Measurements from ENCODE around the gene OR2A42.
"Not testable (repeated sequence)": the region's sequence is repeated elsewhere in the genome, so short reads cannot be mapped to it uniquely, and the experiment has no call there.

OR2A42 gene

DNA sequence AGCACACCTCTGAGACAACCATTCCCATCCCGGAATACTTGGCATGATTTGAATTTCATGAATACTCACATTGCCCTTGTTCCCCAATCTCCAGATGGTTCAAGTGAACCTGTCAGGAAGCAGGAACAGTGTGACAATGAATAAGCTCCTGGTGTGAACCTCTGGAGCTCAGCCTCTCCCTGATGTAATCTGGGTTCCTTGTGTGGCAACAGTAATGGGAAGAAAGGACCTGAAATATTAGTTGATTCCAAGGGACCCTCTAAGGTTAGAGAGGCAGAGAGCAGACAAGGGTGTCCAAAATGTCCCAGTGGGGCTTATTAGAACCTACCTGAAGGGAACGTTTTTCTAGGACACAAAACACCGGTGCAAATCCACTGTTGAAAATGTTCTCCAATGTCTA is 16.7 kb upstream of the OR2A42 start:
- no peaks in the 10 kb centered on the region for H3K9me3 ChIP-seq (ENCODE audit: control insufficient read depth in 1 of 2, low read length in 2 of 2)
- H3K4me3 ChIP-seq (ENCODE audit: low read depth in 1 of 2, low read length in 2 of 2) = no peak overlapping the region
- H3K27ac ChIP-seq (ENCODE audit: low read depth, low read length) = no peak overlapping the region
- no peaks in the 10 kb centered on the region for H3K27me3 ChIP-seq (ENCODE audit: control insufficient read depth in 1 of 2, insufficient read depth in 2 of 2, low read length in 2 of 2)
- H3K36me3 ChIP-seq (ENCODE audit: control insufficient read depth in 1 of 2, insufficient read depth in 2 of 2, low read length in 2 of 2) = no peaks in the 10 kb centered on the region
- H3K9ac ChIP-seq (ENCODE audit: low read depth in 1 of 2, low read length in 2 of 2) = no peak overlapping the region
- no peaks in the 10 kb centered on the region for H3K4me1 ChIP-seq (ENCODE audit: control insufficient read depth in 1 of 2, insufficient read depth in 2 of 2, low read length in 2 of 2)

DNA sequence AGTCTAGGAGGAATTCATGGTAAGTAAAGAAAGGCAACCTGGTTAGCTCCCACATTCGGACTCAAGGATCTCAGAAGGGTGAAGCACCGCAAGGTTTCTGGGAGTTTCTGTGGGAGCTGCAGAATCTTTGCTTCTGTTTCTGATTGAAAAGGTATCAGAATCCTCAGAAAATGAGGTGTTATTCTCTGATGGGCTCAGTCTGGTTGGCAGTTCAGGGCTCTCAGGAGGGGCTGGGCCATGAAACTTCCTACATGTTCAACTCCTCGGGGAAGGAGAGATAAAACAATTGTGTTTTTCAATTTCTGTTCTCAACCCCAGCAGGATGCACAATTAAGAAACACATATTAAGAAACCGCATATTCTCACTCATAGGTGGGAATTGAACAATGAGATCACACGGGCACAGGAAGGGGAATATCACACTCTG is 16.1 kb upstream of the OR2A42 start:
- H3K9ac ChIP-seq (ENCODE audit: low read depth in 1 of 2, low read length in 2 of 2) = no peak overlapping the region

DNA sequence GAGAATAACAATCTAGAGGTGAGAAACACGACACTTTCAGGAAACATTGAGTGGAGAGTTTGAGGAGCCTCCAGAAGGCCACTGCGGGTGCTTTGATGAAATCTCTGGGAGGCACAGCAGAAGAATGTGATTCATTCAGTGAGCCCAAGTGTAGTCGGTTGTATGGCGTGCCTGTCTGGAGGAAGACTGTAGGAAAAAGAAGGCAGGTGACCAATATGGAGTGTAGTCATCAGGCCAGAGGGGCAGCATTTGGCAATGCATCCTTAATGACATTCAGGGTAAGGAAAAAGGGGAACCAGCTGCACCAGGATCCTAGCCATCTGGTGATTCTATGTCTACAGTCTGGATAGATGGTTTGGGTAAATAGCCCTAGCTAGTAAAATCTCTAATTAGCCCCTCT is 12.9 kb upstream of the OR2A42 start:
- H3K27me3 ChIP-seq (ENCODE audit: control insufficient read depth in 1 of 2, insufficient read depth in 2 of 2, low read length in 2 of 2); H3K36me3 ChIP-seq (ENCODE audit: control insufficient read depth in 1 of 2, insufficient read depth in 2 of 2, low read length in 2 of 2); H3K4me3 ChIP-seq (ENCODE audit: low read depth in 1 of 2, low read length in 2 of 2); H3K9ac ChIP-seq (ENCODE audit: low read depth in 1 of 2, low read length in 2 of 2); H3K4me1 ChIP-seq (ENCODE audit: control insufficient read depth in 1 of 2, insufficient read depth in 2 of 2, low read length in 2 of 2); H3K27ac ChIP-seq (ENCODE audit: low read depth, low read length); H3K9me3 ChIP-seq (ENCODE audit: control insufficient read depth in 1 of 2, low read length in 2 of 2): not testable (repeated sequence)

More for the DNA sequence above, 16.1 kb upstream of the OR2A42 start:
- no peaks in the 10 kb centered on the region for H3K9me3 ChIP-seq (ENCODE audit: control insufficient read depth in 1 of 2, low read length in 2 of 2)
- no peaks in the 10 kb centered on the region for H3K36me3 ChIP-seq (ENCODE audit: control insufficient read depth in 1 of 2, insufficient read depth in 2 of 2, low read length in 2 of 2)
- no peak overlapping the region for H3K4me3 ChIP-seq (ENCODE audit: low read depth in 1 of 2, low read length in 2 of 2)
- no peaks in the 10 kb centered on the region for H3K27me3 ChIP-seq (ENCODE audit: control insufficient read depth in 1 of 2, insufficient read depth in 2 of 2, low read length in 2 of 2)
- H3K4me1 ChIP-seq (ENCODE audit: control insufficient read depth in 1 of 2, insufficient read depth in 2 of 2, low read length in 2 of 2) = no peaks in the 10 kb centered on the region
- no peak overlapping the region for H3K27ac ChIP-seq (ENCODE audit: low read depth, low read length)

DNA sequence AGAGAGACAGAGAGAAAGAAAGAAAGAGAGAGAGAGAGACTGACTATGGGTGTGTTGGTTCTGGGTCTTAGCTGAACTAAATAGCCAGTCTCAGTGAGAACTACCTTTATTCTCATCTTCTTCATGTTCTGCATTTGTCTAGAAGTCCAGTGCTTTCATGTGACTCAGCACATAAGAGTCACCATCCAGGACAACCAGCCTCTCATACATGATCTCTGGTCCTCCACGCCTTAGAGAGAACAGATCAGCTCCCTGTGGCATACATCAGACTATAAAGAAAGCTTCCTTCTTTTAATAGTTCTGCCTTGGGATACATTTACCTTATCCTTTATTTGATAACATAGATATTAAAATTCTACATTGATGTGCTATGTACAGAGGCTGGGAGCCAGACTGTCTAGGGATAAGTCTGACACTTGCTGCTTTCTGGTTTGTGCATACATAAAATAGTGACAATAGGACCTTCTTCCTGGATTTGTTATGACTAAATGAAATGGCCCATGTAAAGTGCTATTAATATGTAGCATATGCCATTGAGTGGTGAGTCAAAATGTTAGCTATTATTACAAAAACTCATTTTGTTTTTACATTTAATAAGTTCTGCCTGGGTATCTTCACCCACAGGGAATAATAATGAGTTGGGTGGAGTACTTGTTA is 8.4 kb upstream of the OR2A42 start:
- not testable (repeated sequence) for H3K36me3 ChIP-seq (ENCODE audit: control insufficient read depth in 1 of 2, insufficient read depth in 2 of 2, low read length in 2 of 2); H3K27ac ChIP-seq (ENCODE audit: low read depth, low read length); H3K9me3 ChIP-seq (ENCODE audit: control insufficient read depth in 1 of 2, low read length in 2 of 2); H3K9ac ChIP-seq (ENCODE audit: low read depth in 1 of 2, low read length in 2 of 2); H3K4me1 ChIP-seq (ENCODE audit: control insufficient read depth in 1 of 2, insufficient read depth in 2 of 2, low read length in 2 of 2); H3K4me3 ChIP-seq (ENCODE audit: low read depth in 1 of 2, low read length in 2 of 2); H3K27me3 ChIP-seq (ENCODE audit: control insufficient read depth in 1 of 2, insufficient read depth in 2 of 2, low read length in 2 of 2)

DNA sequence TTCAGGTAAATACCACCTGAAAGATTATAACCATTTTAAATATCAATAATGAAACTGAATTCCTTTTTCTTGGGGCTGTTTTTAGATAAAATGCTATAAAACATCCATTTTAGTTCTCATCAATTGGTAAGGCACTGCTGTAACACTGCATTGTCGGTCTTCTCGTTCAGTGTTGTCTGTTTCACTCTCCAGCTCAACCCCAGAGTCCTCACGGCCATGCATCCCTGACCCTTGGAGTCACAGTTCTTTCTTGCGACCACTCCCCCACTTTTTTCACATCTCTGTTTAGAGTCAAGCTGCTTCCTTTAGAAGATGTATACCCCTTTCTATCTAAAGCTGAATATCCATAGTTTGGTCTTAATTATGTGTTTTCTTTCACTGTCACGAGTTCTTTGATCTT is 7.6 kb upstream of the OR2A42 start:
- not testable (repeated sequence) for H3K9ac ChIP-seq (ENCODE audit: low read depth in 1 of 2, low read length in 2 of 2); H3K27ac ChIP-seq (ENCODE audit: low read depth, low read length); H3K4me3 ChIP-seq (ENCODE audit: low read depth in 1 of 2, low read length in 2 of 2); H3K36me3 ChIP-seq (ENCODE audit: control insufficient read depth in 1 of 2, insufficient read depth in 2 of 2, low read length in 2 of 2); H3K9me3 ChIP-seq (ENCODE audit: control insufficient read depth in 1 of 2, low read length in 2 of 2); H3K27me3 ChIP-seq (ENCODE audit: control insufficient read depth in 1 of 2, insufficient read depth in 2 of 2, low read length in 2 of 2); H3K4me1 ChIP-seq (ENCODE audit: control insufficient read depth in 1 of 2, insufficient read depth in 2 of 2, low read length in 2 of 2)

DNA sequence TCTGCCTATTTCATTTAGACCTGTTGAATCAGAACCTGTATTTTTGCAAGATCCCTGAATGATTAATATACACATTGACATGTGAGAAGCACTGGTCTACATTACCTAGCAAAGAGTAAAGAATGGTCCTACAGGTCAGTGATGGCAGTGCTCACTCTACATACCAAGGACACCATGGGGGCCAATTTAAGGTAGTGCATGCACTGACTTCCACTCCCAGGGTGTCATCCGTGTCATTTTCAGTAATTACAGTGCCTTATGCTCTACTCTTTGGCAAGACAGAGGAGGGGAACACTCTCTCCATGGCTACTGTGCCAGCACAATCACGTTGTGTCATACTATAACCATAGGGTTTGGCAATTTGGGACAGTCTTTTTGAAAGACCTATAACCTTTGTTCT is 6.0 kb upstream of the OR2A42 start:
- not testable (repeated sequence) for H3K9ac ChIP-seq (ENCODE audit: low read depth in 1 of 2, low read length in 2 of 2); H3K27ac ChIP-seq (ENCODE audit: low read depth, low read length); H3K4me3 ChIP-seq (ENCODE audit: low read depth in 1 of 2, low read length in 2 of 2); H3K9me3 ChIP-seq (ENCODE audit: control insufficient read depth in 1 of 2, low read length in 2 of 2); H3K4me1 ChIP-seq (ENCODE audit: control insufficient read depth in 1 of 2, insufficient read depth in 2 of 2, low read length in 2 of 2); H3K36me3 ChIP-seq (ENCODE audit: control insufficient read depth in 1 of 2, insufficient read depth in 2 of 2, low read length in 2 of 2); H3K27me3 ChIP-seq (ENCODE audit: control insufficient read depth in 1 of 2, insufficient read depth in 2 of 2, low read length in 2 of 2)

DNA sequence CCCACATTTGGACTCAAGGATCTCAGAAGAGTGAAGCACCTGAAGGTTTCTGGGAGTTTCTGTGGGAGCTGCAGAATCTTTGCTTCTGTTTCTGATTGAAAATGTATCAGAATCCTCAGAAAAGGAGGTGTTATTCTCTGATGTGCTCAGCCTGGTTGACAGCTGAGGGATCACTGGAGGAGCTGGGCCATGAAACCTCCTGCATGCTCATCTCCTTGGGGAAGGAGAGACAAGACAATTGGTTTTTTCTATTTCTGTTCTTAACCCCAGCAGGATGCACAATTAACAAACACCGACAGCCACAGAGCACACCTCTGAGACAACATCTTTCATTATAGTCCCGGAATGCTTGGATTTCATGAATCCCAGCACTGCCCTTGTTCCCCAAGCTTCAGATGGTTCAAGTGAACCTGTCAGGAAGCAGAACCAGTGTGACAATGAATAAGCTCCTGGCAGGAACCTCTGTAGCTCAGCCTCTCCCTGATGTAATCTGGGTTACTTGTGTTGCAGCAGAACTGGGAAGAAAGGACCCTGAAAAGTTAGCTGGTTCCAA is 799 bp downstream of the OR2A42 start:
- H3K27me3 ChIP-seq (ENCODE audit: control insufficient read depth in 1 of 2, insufficient read depth in 2 of 2, low read length in 2 of 2); H3K4me1 ChIP-seq (ENCODE audit: control insufficient read depth in 1 of 2, insufficient read depth in 2 of 2, low read length in 2 of 2); H3K9me3 ChIP-seq (ENCODE audit: control insufficient read depth in 1 of 2, low read length in 2 of 2); H3K4me3 ChIP-seq (ENCODE audit: low read depth in 1 of 2, low read length in 2 of 2); H3K27ac ChIP-seq (ENCODE audit: low read depth, low read length); H3K36me3 ChIP-seq (ENCODE audit: control insufficient read depth in 1 of 2, insufficient read depth in 2 of 2, low read length in 2 of 2); H3K9ac ChIP-seq (ENCODE audit: low read depth in 1 of 2, low read length in 2 of 2): not testable (repeated sequence)

DNA sequence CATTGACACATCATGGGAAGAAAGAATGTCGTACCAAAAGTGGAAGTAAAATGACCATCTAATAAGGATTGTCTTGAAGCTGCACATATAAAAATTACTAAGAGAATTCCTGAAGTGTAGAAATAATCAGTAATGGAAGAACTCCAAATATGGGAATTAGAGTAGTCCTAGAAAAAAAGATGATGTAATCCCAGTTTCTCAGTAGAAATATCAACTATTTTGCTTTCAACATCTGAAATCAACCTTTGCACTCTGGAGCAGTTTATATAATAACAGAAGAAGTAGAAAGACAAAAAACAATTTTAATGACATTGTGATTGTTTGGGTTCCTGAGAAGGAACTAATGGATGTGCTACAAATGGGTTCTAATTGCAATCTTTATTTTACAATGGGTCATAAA is 6.4 kb downstream of the OR2A42 start:
- H3K36me3 ChIP-seq (ENCODE audit: control insufficient read depth in 1 of 2, insufficient read depth in 2 of 2, low read length in 2 of 2); H3K9ac ChIP-seq (ENCODE audit: low read depth in 1 of 2, low read length in 2 of 2); H3K27ac ChIP-seq (ENCODE audit: low read depth, low read length); H3K27me3 ChIP-seq (ENCODE audit: control insufficient read depth in 1 of 2, insufficient read depth in 2 of 2, low read length in 2 of 2); H3K9me3 ChIP-seq (ENCODE audit: control insufficient read depth in 1 of 2, low read length in 2 of 2); H3K4me3 ChIP-seq (ENCODE audit: low read depth in 1 of 2, low read length in 2 of 2); H3K4me1 ChIP-seq (ENCODE audit: control insufficient read depth in 1 of 2, insufficient read depth in 2 of 2, low read length in 2 of 2): not testable (repeated sequence)

DNA sequence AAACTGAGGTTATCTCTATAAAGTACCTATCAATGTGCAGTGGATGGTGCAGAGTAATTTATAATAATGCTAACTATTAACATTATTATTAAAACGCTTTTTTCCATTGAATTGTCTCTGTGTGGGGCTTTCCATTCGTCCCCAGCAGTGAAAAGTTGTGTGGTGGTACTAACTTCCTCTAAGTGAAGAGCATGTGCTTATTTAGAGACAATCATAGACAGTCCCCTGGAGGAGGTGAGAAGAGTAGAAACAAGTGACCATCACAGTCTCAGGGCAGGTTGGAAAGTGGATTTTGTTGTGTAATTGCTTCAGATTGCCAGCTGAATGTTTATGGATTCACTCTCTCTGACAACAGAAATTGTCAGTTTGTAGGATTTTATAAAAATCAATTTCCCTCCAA is 8.4 kb downstream of the OR2A42 start:
- not testable (repeated sequence) for H3K27ac ChIP-seq (ENCODE audit: low read depth, low read length); H3K4me3 ChIP-seq (ENCODE audit: low read depth in 1 of 2, low read length in 2 of 2); H3K27me3 ChIP-seq (ENCODE audit: control insufficient read depth in 1 of 2, insufficient read depth in 2 of 2, low read length in 2 of 2); H3K36me3 ChIP-seq (ENCODE audit: control insufficient read depth in 1 of 2, insufficient read depth in 2 of 2, low read length in 2 of 2); H3K9me3 ChIP-seq (ENCODE audit: control insufficient read depth in 1 of 2, low read length in 2 of 2); H3K9ac ChIP-seq (ENCODE audit: low read depth in 1 of 2, low read length in 2 of 2); H3K4me1 ChIP-seq (ENCODE audit: control insufficient read depth in 1 of 2, insufficient read depth in 2 of 2, low read length in 2 of 2)

DNA sequence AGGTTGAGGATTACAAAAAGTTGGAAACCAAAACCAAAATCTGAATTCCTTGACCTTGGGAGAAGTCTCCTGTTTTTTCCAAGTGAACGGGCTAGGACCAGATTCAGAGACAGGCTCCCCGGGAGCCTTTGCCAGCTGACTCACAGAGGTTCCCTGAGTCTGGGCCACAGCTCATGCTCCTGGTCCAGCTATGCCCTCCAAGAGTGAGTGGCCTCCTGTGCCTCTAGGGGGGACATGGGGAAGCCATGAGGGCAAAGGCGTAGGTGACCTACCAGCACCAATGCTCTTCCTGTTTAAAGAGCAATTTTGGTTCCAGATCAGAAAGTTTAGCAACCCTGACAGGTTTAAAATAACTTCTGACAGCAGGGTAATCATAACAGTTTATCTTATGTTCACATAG is 10.6 kb downstream of the OR2A42 start:
- not testable (repeated sequence) for H3K27me3 ChIP-seq (ENCODE audit: control insufficient read depth in 1 of 2, insufficient read depth in 2 of 2, low read length in 2 of 2); H3K9me3 ChIP-seq (ENCODE audit: control insufficient read depth in 1 of 2, low read length in 2 of 2); H3K36me3 ChIP-seq (ENCODE audit: control insufficient read depth in 1 of 2, insufficient read depth in 2 of 2, low read length in 2 of 2); H3K4me1 ChIP-seq (ENCODE audit: control insufficient read depth in 1 of 2, insufficient read depth in 2 of 2, low read length in 2 of 2); H3K27ac ChIP-seq (ENCODE audit: low read depth, low read length); H3K9ac ChIP-seq (ENCODE audit: low read depth in 1 of 2, low read length in 2 of 2); H3K4me3 ChIP-seq (ENCODE audit: low read depth in 1 of 2, low read length in 2 of 2)

DNA sequence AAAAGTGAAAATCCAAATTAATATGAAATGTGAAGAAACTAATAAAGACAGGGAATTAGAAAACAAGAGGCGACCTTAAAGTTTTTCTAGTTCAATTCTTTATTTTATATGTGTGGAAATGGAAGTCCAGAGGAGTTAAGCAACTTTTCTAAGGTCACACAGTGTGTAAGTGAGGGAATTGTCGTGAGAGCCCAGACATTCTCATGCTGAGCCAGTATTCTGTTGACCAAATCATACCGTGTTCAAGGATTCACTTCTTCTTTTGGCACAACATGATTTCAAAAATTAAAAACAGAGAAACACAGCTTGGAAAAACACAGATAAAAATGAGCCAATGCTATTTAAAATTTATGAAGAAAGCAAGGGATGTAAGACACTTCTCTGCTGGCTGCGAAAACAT is 12.5 kb downstream of the OR2A42 start:
- H3K9ac ChIP-seq (ENCODE audit: low read depth in 1 of 2, low read length in 2 of 2); H3K27ac ChIP-seq (ENCODE audit: low read depth, low read length); H3K36me3 ChIP-seq (ENCODE audit: control insufficient read depth in 1 of 2, insufficient read depth in 2 of 2, low read length in 2 of 2); H3K9me3 ChIP-seq (ENCODE audit: control insufficient read depth in 1 of 2, low read length in 2 of 2); H3K4me1 ChIP-seq (ENCODE audit: control insufficient read depth in 1 of 2, insufficient read depth in 2 of 2, low read length in 2 of 2); H3K27me3 ChIP-seq (ENCODE audit: control insufficient read depth in 1 of 2, insufficient read depth in 2 of 2, low read length in 2 of 2); H3K4me3 ChIP-seq (ENCODE audit: low read depth in 1 of 2, low read length in 2 of 2): not testable (repeated sequence)

Measured in duodenal mucosa (tissue), 2 donors.